GM21619 (cell line): ENCODE data around the gene MMP20.

ENCODE experiments used
- ATAC-seq: cut with Tn5 transposase; IDR thresholded peaks from one replicate; pipeline ENCODE4 v1.9.1; 2021; ENCODE audit not compliant: unreplicated experiment

Gene MMP20

GRCh38 chr11:102623128-102623527 is 2.0 kb downstream of the MMP20 start:
- ATAC-seq = no peak

- no peak for ATAC-seq
Observed at GRCh38 chr11:102622258-102622657, 2.9 kb downstream of the MMP20 start.

GRCh38 chr11:102620818-102621561 is 4.1 kb downstream of the MMP20 start:
- peak; percentile 81 for ATAC-seq

- ATAC-seq = no peak
Observed at GRCh38 chr11:102620179-102620578, 5.0 kb downstream of the MMP20 start.

GRCh38 chr11:102617466-102618008 is 7.6 kb downstream of the MMP20 start:
- no peak for ATAC-seq

- no peak for ATAC-seq
Observed at GRCh38 chr11:102615894-102616432, 9.2 kb downstream of the MMP20 start.

GRCh38 chr11:102615077-102615893 is 9.8 kb downstream of the MMP20 start:
- no peak for ATAC-seq

- no peak for ATAC-seq
Observed at GRCh38 chr11:102614485-102614884, 10.6 kb downstream of the MMP20 start.

GRCh38 chr11:102614031-102614430 is 11.1 kb downstream of the MMP20 start:
- ATAC-seq = no peak

- ATAC-seq = no peak
Observed at GRCh38 chr11:102613450-102613849, 11.7 kb downstream of the MMP20 start.

- peak; percentile 38 for ATAC-seq
Observed at GRCh38 chr11:102611291-102611690, 13.8 kb downstream of the MMP20 start.

GRCh38 chr11:102610200-102610599 is 14.9 kb downstream of the MMP20 start:
- no peak for ATAC-seq

GRCh38 chr11:102608699-102609098 is 16.4 kb downstream of the MMP20 start:
- ATAC-seq = no peak

- ATAC-seq = no peak
Observed at GRCh38 chr11:102604875-102605274, 20.3 kb downstream of the MMP20 start.

- ATAC-seq = no peak
Observed at GRCh38 chr11:102604011-102604410, 21.1 kb downstream of the MMP20 start.

- no peak for ATAC-seq
Observed at GRCh38 chr11:102603576-102603975, 21.6 kb downstream of the MMP20 start.

- no peak for ATAC-seq
Observed at GRCh38 chr11:102603091-102603490, 22.0 kb downstream of the MMP20 start.

- ATAC-seq = no peak
Observed at GRCh38 chr11:102600666-102601065, 24.5 kb downstream of the MMP20 start.

- peak; percentile 95 for ATAC-seq
Observed at GRCh38 chr11:102599642-102600261, 25.4 kb downstream of the MMP20 start.

GRCh38 chr11:102598272-102598671 is 26.9 kb downstream of the MMP20 start:
- no peak for ATAC-seq

GRCh38 chr11:102596578-102596977 is 28.6 kb downstream of the MMP20 start:
- no peak for ATAC-seq
